Activated CD8-positive, alpha-beta T cell treated with anti-CD3 and anti-CD28 coated beads, Interleukin-2, amount 10 ng/mL, durations not matched to agents 7 days and 5 days (primary cell): ENCODE results near the gene IGF2BP3. TPM values are rescaled to one million over a fixed set of nuclear protein-coding genes. Genes with fewer than 3 reads are reported as not detected.
A peak's percentile ranks its signal among the peaks of the same experiment; 100 is the strongest.
"Not testable (repeated sequence)": the region's sequence is repeated elsewhere in the genome, so short reads cannot be mapped to it uniquely, and the experiment has no call there.

Experiments
- ATAC-seq: fragments of 150-1000 bp; cut with Tn5 transposase; one replicate; pipeline ENCODE4 v1.10.0; 2021; ENCODE audit warnings: moderate library complexity
- CTCF ChIA-PET: fragments of 350-600 bp; sonication (Branson Sonifier 250); formaldehyde crosslinking; loops from one replicate; lab custom pipeline; 2021; ENCODE audit warnings: antibody characterized with exemption; lab: Charles Lee
- POLR2A ChIA-PET: fragments of 350-600 bp; sonication (Branson Sonifier 250); formaldehyde crosslinking; loops from one replicate; lab custom pipeline; 2021; ENCODE audit warnings: antibody characterized with exemption; lab: Charles Lee
- DNase-seq: peaks from one replicate; pipeline ENCODE4 v3.0.0-alpha.2; 2020
- H3K27ac Mint-ChIP-seq: one replicate; pipeline ENCODE4 v1.8.0; 2021; ENCODE audit warnings: mild to moderate bottlenecking, mixed read lengths
- H3K27me3 Mint-ChIP-seq: one replicate; pipeline ENCODE4 v1.8.0; 2021; ENCODE audit warnings: low read depth, mixed read lengths
- H3K36me3 Mint-ChIP-seq: one replicate; pipeline ENCODE4 v1.8.0; 2021; ENCODE audit warnings: low read depth, mixed read lengths
- H3K4me1 Mint-ChIP-seq: one replicate; pipeline ENCODE4 v1.8.0; 2021; ENCODE audit warnings: low read depth, mixed read lengths
- H3K4me3 Mint-ChIP-seq: one replicate; pipeline ENCODE4 v1.8.0; 2021; ENCODE audit warnings: mild to moderate bottlenecking, mixed read lengths
- H3K9me3 Mint-ChIP-seq: one replicate; pipeline ENCODE4 v1.8.0; 2022; ENCODE audit warnings: mixed read lengths; ENCODE audit not compliant: insufficient read depth
- total RNA-seq, 2 experiments: library from RNA; stranded (reverse); gene quantifications; one replicate each; pipeline ENCODE4 v1.2.3, GENCODE V29; 2021

The IGF2BP3 gene
- under 1 TPM; 0.52 to 0.55 TPM for total RNA-seq

- Mint-ChIP-seq H3K4me1 (peaks cover 48% of the 10 kb centered on the region), H3K4me3 (peak within 1 kb of the TSS; percentile 73), H3K27ac (no peak within 1 kb of the TSS), H3K36me3 (peaks cover 5% of the 10 kb centered on the region), H3K27me3 (peaks cover 55% of the 10 kb centered on the region), H3K9me3 (no peaks in the 10 kb centered on the region)
- DNase-seq, result peak; percentile 47
- ChIA-PET POLR2A (no interaction called here), CTCF (interaction anchor here (0.9 to 1.8 kb wide), 2 partner anchors 112 to 197 kb away, joined by 3 to 5 read pairs; no protein-coding TSS in a partner anchor)
- ATAC-seq, result no peak
Observed at GRCh38 chr7:23470330-23471105, at the start of gene IGF2BP3. IGF2BP3 (minus strand) TSS chr7:23470491; CDS start chr7:23470110, 381 bp downstream.

DNA sequence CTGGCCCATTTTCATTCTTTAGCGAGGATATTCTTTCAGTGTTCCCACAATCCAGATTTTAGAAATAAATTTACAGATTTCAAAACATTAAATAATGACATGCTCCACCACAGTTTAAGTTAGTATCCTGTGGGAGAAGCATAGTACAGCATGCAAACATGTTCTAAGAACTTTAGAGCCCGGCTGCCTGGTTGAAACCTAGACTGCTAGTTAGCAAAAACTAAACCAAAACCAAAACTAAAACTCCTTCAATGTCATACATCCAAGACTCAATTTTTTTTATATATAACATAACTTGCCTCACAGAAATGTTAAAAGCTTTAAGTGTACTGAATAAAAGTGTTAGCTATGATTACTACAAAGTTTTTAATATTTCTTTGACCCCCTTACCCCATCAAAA is 44.5 kb upstream of the IGF2BP3 start:
- Mint-ChIP-seq H3K4me1 (peaks cover 16% of the 10 kb centered on the region), H3K9me3 (no peaks in the 10 kb centered on the region), H3K36me3 (peaks cover 74% of the 10 kb centered on the region), H3K27ac (peak overlapping the region; percentile 71), H3K4me3 (no peak overlapping the region), H3K27me3 (no peaks in the 10 kb centered on the region)
- peak; percentile 54 for ATAC-seq
- CTCF ChIA-PET, result interaction anchor here (0.6 to 1.6 kb wide), 2 partner anchors 9 to 32 kb away, joined by 3 to 6 read pairs; no protein-coding TSS in a partner anchor
- POLR2A ChIA-PET, result interaction anchor here (1.5 kb wide), 1 partner anchor 16 kb away, joined by 8 read pairs; no protein-coding TSS in a partner anchor
- DNase-seq, result no peak

DNA sequence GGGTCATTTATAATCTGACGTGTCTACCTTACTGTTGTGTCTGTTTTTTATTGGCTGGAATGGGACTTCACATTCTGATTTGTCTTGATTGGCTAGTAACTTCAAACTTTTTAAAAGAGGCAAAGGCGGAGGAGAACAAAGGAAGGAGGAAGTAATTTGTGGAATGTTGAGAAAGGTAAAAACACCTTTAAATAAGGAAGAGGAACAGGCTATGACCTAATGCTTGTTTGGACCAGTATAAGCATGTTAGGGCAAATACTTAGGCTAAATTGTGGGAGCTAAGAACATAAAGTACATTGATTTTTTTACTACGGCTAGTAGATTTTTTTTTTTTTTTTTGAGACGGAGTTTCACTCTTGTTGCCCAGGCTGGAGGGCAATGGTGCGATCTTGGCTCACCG is 43.5 kb upstream of the IGF2BP3 start:
- H3K9me3 Mint-ChIP-seq, ATAC-seq, H3K27me3 Mint-ChIP-seq, H3K27ac Mint-ChIP-seq, DNase-seq, H3K4me3 Mint-ChIP-seq: not testable (repeated sequence)
- ChIA-PET POLR2A (interaction anchor here (1.5 kb wide), 1 partner anchor 17 kb away, joined by 8 read pairs; no protein-coding TSS in a partner anchor), CTCF (interaction anchor here (1.6 kb wide), 1 partner anchor 33 kb away, joined by 6 read pairs; no protein-coding TSS in a partner anchor)
- Mint-ChIP-seq H3K4me1 (peaks cover 16% of the 10 kb centered on the region), H3K36me3 (peaks cover 73% of the 10 kb centered on the region)

DNA sequence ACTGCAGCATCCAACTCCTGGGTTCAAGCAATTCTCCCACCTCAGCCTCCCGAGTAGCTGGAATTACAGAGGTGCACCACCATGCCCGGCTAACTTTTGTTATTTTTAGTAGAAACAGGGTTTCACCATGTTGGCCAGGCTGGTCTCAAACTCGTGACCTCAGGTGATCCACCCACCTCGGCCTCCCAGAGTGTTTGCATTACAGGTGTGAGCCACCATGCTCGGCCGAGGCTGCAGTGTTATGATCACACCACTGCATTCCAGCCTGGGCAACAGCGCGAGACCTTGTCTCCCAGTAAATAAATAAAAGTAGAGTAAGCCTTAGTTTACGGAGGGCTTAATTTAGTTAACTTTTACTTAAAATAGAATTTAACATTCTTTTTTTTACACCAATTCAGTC is 23.7 kb upstream of the IGF2BP3 start:
- ChIA-PET CTCF (no interaction called here), POLR2A (no interaction called here)
- H3K4me3 Mint-ChIP-seq, result no peak overlapping the region
- H3K9me3 Mint-ChIP-seq, result no peaks in the 10 kb centered on the region
- no peaks in the 10 kb centered on the region for H3K27me3 Mint-ChIP-seq
- H3K27ac Mint-ChIP-seq, result no peak overlapping the region
- ATAC-seq, result no peak
- H3K36me3 Mint-ChIP-seq, result peaks cover 5% of the 10 kb centered on the region
- peaks cover 5% of the 10 kb centered on the region for H3K4me1 Mint-ChIP-seq
- DNase-seq, result no peak

DNA sequence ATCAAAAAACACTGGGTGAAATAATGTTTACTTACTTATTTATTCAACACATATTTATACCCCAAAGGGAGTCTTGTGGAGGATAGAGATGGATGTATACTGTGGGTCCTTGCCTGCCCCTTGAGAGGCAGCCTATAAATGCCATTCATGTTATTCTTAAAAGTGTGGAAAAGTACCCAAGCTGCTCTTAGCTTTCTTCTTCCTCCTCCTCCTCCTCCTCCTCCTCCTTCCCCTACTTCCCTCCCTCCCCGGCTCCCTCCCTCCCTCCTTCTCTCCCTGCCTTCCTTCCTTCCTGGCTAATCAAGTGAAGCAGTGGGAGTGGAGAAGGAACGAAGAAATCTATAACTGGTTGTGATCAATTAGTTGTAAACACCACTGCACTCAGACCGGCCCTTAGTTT is 21.2 kb upstream of the IGF2BP3 start:
- Mint-ChIP-seq H3K4me1 (peaks cover 5% of the 10 kb centered on the region), H3K9me3 (no peaks in the 10 kb centered on the region), H3K4me3 (peak overlapping the region; percentile 83), H3K36me3 (no peaks in the 10 kb centered on the region), H3K27me3 (no peaks in the 10 kb centered on the region), H3K27ac (no peak overlapping the region)
- ChIA-PET CTCF (no interaction called here), POLR2A (interaction anchor here (1.1 to 1.7 kb wide), 3 partner anchors 12 to 49 kb away, joined by 3 to 5 read pairs (median 4); no protein-coding TSS in a partner anchor)
- no peak for DNase-seq
- ATAC-seq, result no peak

GRCh38 chr7:23490357-23491135 is 20.3 kb upstream of the IGF2BP3 start:
- no peaks in the 10 kb centered on the region for H3K36me3 Mint-ChIP-seq
- DNase-seq (peak; percentile 56), ATAC-seq (peak; percentile 85)
- H3K4me1 Mint-ChIP-seq, result peaks cover 5% of the 10 kb centered on the region
- peak overlapping the region; percentile 89 for H3K27ac Mint-ChIP-seq
- CTCF ChIA-PET, result interaction anchor here (0.9 to 1.5 kb wide), 5 partner anchors 8 to 218 kb away, joined by 3 to 7 read pairs (median 3); no protein-coding TSS in a partner anchor
- H3K27me3 Mint-ChIP-seq, result no peaks in the 10 kb centered on the region
- H3K9me3 Mint-ChIP-seq, result no peaks in the 10 kb centered on the region
- POLR2A ChIA-PET, result interaction anchor here (0.9 to 1.7 kb wide), 7 partner anchors 11 to 56 kb away, joined by 3 to 5 read pairs (median 3); no protein-coding TSS in a partner anchor
- H3K4me3 Mint-ChIP-seq, result peak overlapping the region; percentile 83

DNA sequence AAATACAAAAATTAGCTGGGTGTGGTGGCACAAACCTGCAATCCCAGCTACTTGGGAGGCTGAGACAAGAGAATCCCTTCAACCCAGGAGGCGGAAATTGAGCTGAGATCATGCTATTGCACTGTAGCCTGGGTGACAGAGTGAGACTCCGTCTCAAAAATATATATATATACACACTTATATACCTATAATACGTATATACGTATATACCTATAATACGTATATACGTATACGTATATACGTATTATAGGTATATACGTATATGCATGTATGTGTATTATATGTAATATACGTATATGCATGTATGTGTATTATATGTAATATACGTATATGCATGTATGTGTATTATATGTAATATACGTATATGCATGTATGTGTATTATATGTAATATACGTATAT is 18.4 kb upstream of the IGF2BP3 start:
- H3K4me1 Mint-ChIP-seq, H3K36me3 Mint-ChIP-seq, H3K27me3 Mint-ChIP-seq, H3K9me3 Mint-ChIP-seq, H3K27ac Mint-ChIP-seq, CTCF ChIA-PET, H3K4me3 Mint-ChIP-seq, DNase-seq, ATAC-seq, POLR2A ChIA-PET: not testable (repeated sequence)

DNA sequence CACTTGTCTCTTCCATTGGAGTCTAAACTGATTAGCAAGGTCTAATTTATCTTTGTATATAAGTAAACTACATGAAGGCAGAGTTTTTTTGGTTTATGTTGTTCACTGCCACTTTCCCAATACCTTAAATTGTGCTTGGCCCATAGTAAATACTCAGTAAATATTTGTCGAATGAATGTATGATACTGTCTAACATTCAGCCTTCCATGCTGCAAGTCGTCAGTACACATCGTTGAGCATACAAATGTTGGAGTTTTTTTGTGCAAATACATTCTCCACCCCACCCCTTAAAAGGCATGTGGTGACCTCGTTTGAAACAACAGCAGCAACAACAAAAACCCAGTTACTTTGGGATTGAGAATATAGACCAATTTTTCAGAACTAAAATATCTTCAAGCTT is 17.4 kb upstream of the IGF2BP3 start:
- Mint-ChIP-seq H3K36me3 (no peaks in the 10 kb centered on the region), H3K4me1 (peaks cover 5% of the 10 kb centered on the region), H3K27me3 (peaks cover 2% of the 10 kb centered on the region), H3K27ac (no peak overlapping the region), H3K4me3 (no peak overlapping the region), H3K9me3 (no peaks in the 10 kb centered on the region)
- no peak for ATAC-seq
- DNase-seq, result no peak
- CTCF ChIA-PET, result no interaction called here
- POLR2A ChIA-PET, result no interaction called here

DNA sequence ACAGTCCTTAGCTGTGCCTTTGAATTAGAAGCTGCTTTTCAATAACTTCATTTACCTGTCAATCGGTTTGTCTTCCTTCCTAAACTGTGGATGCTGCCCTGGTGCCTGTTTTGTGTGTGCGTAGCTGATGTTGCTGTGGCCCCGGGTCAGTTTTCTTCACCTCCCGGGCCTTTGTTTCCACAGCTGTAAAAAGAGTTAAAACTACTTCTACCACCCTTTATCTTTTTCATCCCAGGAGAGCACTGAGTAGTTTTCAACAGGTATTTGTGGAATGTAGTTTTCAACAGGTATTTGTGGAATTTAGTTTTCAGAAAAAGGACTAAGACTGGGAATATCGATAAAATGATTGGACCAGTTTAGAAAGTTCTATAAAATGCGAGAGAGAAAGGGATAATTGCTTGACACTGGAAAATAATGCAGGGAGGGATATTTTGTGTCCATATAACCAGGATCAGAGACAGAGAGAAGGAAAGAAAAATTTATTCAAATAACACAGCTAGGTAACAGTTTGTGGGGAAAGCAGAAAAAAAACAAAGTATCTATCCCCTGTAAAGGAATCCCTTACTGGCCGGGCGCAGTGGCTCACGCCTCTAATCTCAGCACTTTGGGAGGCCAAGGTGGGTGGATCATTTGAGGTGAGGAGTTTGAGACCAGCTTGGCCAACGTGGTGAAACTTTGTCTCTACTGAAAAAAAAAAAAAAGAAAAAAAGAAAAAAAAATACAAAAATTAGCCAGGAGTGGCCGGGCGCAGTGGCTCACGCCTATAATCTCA is 15.9 kb upstream of the IGF2BP3 start:
- ATAC-seq, result no peak
- CTCF ChIA-PET, result interaction anchor here (1.6 to 1.7 kb wide), 2 partner anchors 58 to 213 kb away, joined by 3 to 6 read pairs; no protein-coding TSS in a partner anchor
- Mint-ChIP-seq H3K36me3 (peaks cover 2% of the 10 kb centered on the region), H3K4me3 (no peak overlapping the region), H3K9me3 (no peaks in the 10 kb centered on the region), H3K27ac (no peak overlapping the region), H3K4me1 (peaks cover 5% of the 10 kb centered on the region), H3K27me3 (peaks cover 11% of the 10 kb centered on the region)
- POLR2A ChIA-PET, result no interaction called here
- no peak for DNase-seq

- ChIA-PET POLR2A (no interaction called here), CTCF (interaction anchor here (1.0 to 1.4 kb wide), 2 partner anchors 10 to 210 kb away, joined by 3 read pairs; no protein-coding TSS in a partner anchor)
- DNase-seq (no peak), ATAC-seq (no peak)
- no peak overlapping the region for H3K4me3 Mint-ChIP-seq
- no peaks in the 10 kb centered on the region for H3K4me1 Mint-ChIP-seq
- no peak overlapping the region for H3K27ac Mint-ChIP-seq
- H3K9me3 Mint-ChIP-seq, result no peaks in the 10 kb centered on the region
- peaks cover 2% of the 10 kb centered on the region for H3K36me3 Mint-ChIP-seq
- H3K27me3 Mint-ChIP-seq, result peaks cover 23% of the 10 kb centered on the region
Observed at GRCh38 chr7:23482686-23483085, 12.4 kb upstream of the IGF2BP3 start.
